ENCODE results near the gene LRRC66. TPM values are rescaled to one million over a fixed set of nuclear protein-coding genes. Genes with fewer than 3 reads are reported as not detected.

The LRRC66 gene
- under 1 TPM; 0.28 to 0.30 TPM for total RNA-seq

GRCh38 chr4:52019936-52020657, at the start of gene LRRC66:
TSS of gene LRRC66 (minus strand) at chr4:52020363. CDS start at chr4:52017613, 2,750 bp downstream.
- Mint-ChIP-seq H3K4me3 (no peak within 1 kb of the TSS), H3K27ac (no peak within 1 kb of the TSS), H3K27me3 (no peaks in the 10 kb centered on the region), H3K4me1 (peaks cover 11% of the 10 kb centered on the region), H3K9me3 (no peaks in the 10 kb centered on the region), H3K36me3 (ENCODE audit: low read depth) (peaks cover 5% of the 10 kb centered on the region)
- ChIA-PET CTCF (no interaction called here), POLR2A (no interaction called here)
- no peak for DNase-seq

GRCh38 chr4:52069571-52069970, 49.4 kb upstream of the LRRC66 start:
- CTCF ChIA-PET = no interaction called here
- Mint-ChIP-seq H3K4me1 (no peaks in the 10 kb centered on the region), H3K27me3 (peaks cover 10% of the 10 kb centered on the region), H3K4me3 (no peak overlapping the region), H3K27ac (no peak overlapping the region), H3K9me3 (no peaks in the 10 kb centered on the region), H3K36me3 (ENCODE audit: low read depth) (no peaks in the 10 kb centered on the region)
- no peak for DNase-seq
- POLR2A ChIA-PET = no interaction called here

GRCh38 chr4:52059372-52059771, 39.2 kb upstream of the LRRC66 start:
- peaks cover 12% of the 10 kb centered on the region for H3K27me3 Mint-ChIP-seq
- H3K4me1 Mint-ChIP-seq = no peaks in the 10 kb centered on the region
- H3K36me3 Mint-ChIP-seq (ENCODE audit: low read depth) = no peaks in the 10 kb centered on the region
- no peak for DNase-seq
- H3K9me3 Mint-ChIP-seq = no peaks in the 10 kb centered on the region
- CTCF ChIA-PET = no interaction called here
- POLR2A ChIA-PET = no interaction called here
- H3K27ac Mint-ChIP-seq = no peak overlapping the region
- H3K4me3 Mint-ChIP-seq = no peak overlapping the region

- Mint-ChIP-seq H3K27me3 (peaks cover 23% of the 10 kb centered on the region), H3K9me3 (no peaks in the 10 kb centered on the region), H3K4me1 (no peaks in the 10 kb centered on the region), H3K4me3 (no peak overlapping the region), H3K36me3 (ENCODE audit: low read depth) (no peaks in the 10 kb centered on the region), H3K27ac (no peak overlapping the region)
- no peak for DNase-seq
- CTCF ChIA-PET = no interaction called here
- POLR2A ChIA-PET = no interaction called here
These were observed 38.1 kb upstream of the LRRC66 start for GRCh38 chr4:52058275-52058674.

- Mint-ChIP-seq H3K4me1 (peaks cover 4% of the 10 kb centered on the region), H3K4me3 (no peak overlapping the region), H3K27me3 (peaks cover 30% of the 10 kb centered on the region), H3K27ac (no peak overlapping the region), H3K9me3 (no peaks in the 10 kb centered on the region), H3K36me3 (ENCODE audit: low read depth) (no peaks in the 10 kb centered on the region)
- ChIA-PET CTCF (interaction anchor here (0.6 kb wide), 1 partner anchor 31 kb away, joined by 3 read pairs; no protein-coding TSS in a partner anchor), POLR2A (no interaction called here)
- DNase-seq = no peak
These were observed 37.0 kb upstream of the LRRC66 start for GRCh38 chr4:52057196-52057595.

DNA sequence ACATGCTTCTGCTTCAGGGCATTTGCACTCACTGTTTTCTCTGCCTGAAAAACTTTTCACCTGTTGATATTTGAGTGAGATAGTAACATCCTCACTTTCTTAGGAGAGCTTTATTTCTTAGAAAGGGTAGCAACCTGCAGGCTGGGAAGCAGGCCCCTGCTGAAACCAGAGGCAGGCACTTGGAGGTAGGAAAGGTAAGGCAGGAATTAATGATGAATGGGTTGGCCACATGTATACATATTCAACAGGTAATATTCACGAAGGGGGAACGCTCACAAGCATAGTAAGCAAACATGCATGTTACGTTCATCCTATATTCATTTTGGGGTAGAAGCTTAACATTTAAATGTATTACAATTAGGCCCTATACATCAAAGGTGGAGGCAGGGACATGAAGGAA, 34.1 kb upstream of the LRRC66 start:
- H3K27ac Mint-ChIP-seq = no peak overlapping the region
- DNase-seq = no peak
- H3K36me3 Mint-ChIP-seq (ENCODE audit: low read depth) = no peaks in the 10 kb centered on the region
- H3K4me1 Mint-ChIP-seq = peaks cover 16% of the 10 kb centered on the region
- CTCF ChIA-PET = no interaction called here
- POLR2A ChIA-PET = no interaction called here
- no peak overlapping the region for H3K4me3 Mint-ChIP-seq
- peaks cover 45% of the 10 kb centered on the region for H3K27me3 Mint-ChIP-seq
- H3K9me3 Mint-ChIP-seq = no peaks in the 10 kb centered on the region

DNA sequence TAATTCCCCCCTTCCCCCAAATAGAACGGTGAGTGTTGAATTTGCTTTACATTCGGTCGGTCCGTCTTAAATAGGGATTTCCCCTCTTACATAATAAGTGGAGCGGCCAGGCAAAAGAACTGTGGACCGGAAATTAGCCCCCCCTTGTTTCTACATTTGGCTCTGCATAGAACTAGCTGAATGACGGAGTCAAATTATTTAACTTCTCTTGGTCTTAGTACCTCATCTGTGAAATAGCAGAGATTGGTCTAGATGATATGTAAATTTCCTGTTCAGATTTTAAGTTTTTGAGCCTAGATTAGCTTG, 32.3 kb upstream of the LRRC66 start:
- POLR2A ChIA-PET = no interaction called here
- Mint-ChIP-seq H3K9me3 (no peaks in the 10 kb centered on the region), H3K27ac (no peak overlapping the region), H3K4me1 (peaks cover 16% of the 10 kb centered on the region), H3K27me3 (peaks cover 53% of the 10 kb centered on the region), H3K4me3 (no peak overlapping the region), H3K36me3 (ENCODE audit: low read depth) (no peaks in the 10 kb centered on the region)
- no peak for DNase-seq
- CTCF ChIA-PET = interaction anchor here (1.3 kb wide), 1 partner anchor 157 kb away, joined by 3 read pairs; no protein-coding TSS in a partner anchor

DNA sequence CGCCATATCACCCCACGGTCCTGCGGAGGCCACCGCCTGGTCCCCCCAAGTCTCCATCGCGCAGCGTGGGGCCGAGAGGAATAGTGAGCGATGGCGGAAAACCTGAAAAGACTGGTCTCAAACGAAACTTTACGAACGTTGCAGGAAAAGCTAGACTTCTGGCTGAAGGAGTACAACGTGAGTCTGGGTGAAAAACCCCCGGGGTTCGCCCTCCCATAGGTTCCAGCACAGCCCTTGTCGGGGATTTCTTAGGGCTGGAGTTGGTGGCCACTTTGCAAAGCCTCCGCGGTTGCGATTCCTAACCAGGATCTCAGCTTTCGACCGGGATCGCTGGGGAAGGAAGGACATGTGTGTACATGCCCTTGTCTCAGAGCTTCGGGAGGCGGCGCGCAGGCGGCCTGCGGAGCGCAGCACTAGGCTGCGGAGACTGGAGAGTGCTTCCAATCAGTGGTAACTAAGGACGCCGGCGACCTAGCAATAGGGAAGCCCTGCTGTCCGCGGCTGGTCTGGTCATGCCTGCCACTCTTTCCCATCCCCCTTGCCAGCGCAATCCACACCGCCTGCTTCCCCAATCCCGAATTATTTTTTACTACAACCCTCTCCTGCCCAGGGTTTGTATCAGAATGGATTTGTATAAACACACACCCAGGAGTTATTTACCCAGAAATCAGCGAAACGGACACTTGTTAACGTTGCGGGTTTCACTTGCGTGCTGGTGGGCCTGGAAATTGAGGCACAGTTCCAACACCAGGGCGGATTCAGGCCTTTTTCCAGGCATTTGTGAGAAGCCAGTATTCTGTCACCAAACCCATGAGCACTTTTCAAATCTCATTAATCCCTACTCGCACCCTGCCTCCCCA, 31.7 kb upstream of the LRRC66 start:
- peak; percentile 16 for DNase-seq
- ChIA-PET POLR2A (no interaction called here), CTCF (interaction anchor here (1.3 kb wide), 2 partner anchors 14 to 156 kb away, joined by 3 read pairs; partner anchors contain the start of gene SGCB)
- Mint-ChIP-seq H3K36me3 (ENCODE audit: low read depth) (no peaks in the 10 kb centered on the region), H3K4me3 (peak overlapping the region; percentile 59), H3K27ac (no peak overlapping the region), H3K27me3 (peaks cover 57% of the 10 kb centered on the region), H3K4me1 (peaks cover 16% of the 10 kb centered on the region), H3K9me3 (no peaks in the 10 kb centered on the region)

- CTCF ChIA-PET = interaction anchor here (1.3 kb wide), 1 partner anchor 13 kb away, joined by 3 read pairs; the partner anchor contains the start of gene SGCB
- H3K27me3 Mint-ChIP-seq = peaks cover 63% of the 10 kb centered on the region
- DNase-seq = no peak
- peak within 1 kb of the TSS; percentile 59 for H3K4me3 Mint-ChIP-seq
- POLR2A ChIA-PET = interaction anchor here (1.1 kb wide), 1 partner anchor 14 kb away, joined by 4 read pairs; the partner anchor contains the start of gene SGCB
- H3K27ac Mint-ChIP-seq = no peak within 1 kb of the TSS
- no peaks in the 10 kb centered on the region for H3K36me3 Mint-ChIP-seq (ENCODE audit: low read depth)
- peaks cover 16% of the 10 kb centered on the region for H3K4me1 Mint-ChIP-seq
- H3K9me3 Mint-ChIP-seq = no peaks in the 10 kb centered on the region
These were observed 31.1 kb upstream of the LRRC66 start, which contains the start of gene SPATA18 for GRCh38 chr4:52051213-52051614. TSS of gene SPATA18 (plus strand) at chr4:52051304. CDS start at chr4:52051705, 401 bp downstream.

DNA sequence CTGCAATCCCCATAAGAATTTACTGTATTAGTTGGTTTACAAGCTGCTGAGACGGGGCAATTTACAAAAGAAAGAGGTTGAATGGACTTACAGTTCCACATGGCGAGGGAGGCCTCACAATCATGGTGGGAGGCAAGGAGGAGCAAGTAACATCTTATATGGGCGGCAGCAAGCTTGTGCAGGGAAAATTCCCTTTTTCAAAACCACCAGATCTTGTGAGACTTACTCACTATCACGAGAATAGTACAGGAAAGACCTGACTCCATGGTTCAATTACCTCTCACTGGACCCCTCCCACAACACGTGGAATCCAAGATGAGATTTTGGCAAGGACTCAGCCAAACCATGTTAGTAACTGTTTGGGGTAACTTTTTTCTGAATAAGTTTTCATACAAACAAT, 29.1 kb upstream of the LRRC66 start:
- no peak for DNase-seq
- no peak overlapping the region for H3K27ac Mint-ChIP-seq
- no peaks in the 10 kb centered on the region for H3K9me3 Mint-ChIP-seq
- H3K4me3 Mint-ChIP-seq = no peak overlapping the region
- no peaks in the 10 kb centered on the region for H3K36me3 Mint-ChIP-seq (ENCODE audit: low read depth)
- ChIA-PET CTCF (no interaction called here), POLR2A (no interaction called here)
- peaks cover 16% of the 10 kb centered on the region for H3K4me1 Mint-ChIP-seq
- peaks cover 63% of the 10 kb centered on the region for H3K27me3 Mint-ChIP-seq

GRCh38 chr4:52045028-52045427, 24.9 kb upstream of the LRRC66 start:
- ChIA-PET CTCF (no interaction called here), POLR2A (no interaction called here)
- no peak for DNase-seq
- Mint-ChIP-seq H3K27me3 (peaks cover 59% of the 10 kb centered on the region), H3K9me3 (no peaks in the 10 kb centered on the region), H3K27ac (no peak overlapping the region), H3K36me3 (ENCODE audit: low read depth) (no peaks in the 10 kb centered on the region), H3K4me3 (no peak overlapping the region), H3K4me1 (no peaks in the 10 kb centered on the region)

DNA sequence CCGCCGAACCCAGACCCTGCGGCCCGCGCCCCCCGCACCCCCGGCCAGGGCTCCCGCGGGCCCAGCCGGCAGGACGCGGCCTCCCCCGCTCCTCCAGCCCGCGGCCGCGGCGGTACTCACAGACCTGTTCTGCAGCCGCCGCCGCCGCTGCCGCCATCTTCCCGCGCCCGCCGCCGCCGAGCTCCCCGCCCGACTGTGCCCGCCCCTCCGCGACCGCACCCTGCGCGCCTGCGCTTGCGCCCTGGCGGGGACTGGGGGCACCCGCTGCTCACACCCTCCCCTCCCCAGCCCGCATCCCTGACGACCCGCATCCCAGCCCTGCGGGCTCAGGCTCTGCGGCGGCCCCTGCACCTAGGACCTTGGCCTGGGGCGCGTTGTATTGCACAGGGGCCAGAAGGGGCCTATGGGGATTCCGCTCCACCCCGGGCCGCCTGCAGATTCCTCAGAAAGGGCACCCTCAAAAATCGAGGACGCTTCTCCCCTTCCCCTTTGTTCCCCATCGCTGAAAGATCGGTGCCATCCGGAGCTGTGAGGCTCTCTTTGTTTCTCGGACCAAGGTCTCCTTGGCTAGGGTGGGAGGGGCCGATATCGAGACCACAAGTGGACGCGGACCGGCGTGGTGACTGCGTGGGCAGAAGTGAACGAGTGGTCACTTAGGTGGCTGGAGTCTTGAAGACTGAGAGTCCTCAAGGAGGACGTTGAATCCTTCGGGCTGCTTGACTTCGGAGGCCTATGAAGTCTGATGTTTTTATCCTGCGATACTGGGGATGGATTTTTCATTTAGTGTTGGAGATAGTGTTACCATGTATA, 18.1 kb upstream of the LRRC66 start, which contains the start of gene SGCB:
Gene SGCB, minus strand, starts transcription at position 197 of the 810 bp plus-strand sequence. Its CDS starts 40 bp downstream, at position 157.
- Mint-ChIP-seq H3K36me3 (ENCODE audit: low read depth) (peaks cover 13% of the 10 kb centered on the region), H3K4me1 (peaks cover 30% of the 10 kb centered on the region), H3K27me3 (peaks cover 30% of the 10 kb centered on the region), H3K27ac (peak within 1 kb of the TSS; percentile 51), H3K9me3 (no peaks in the 10 kb centered on the region), H3K4me3 (peak within 1 kb of the TSS; percentile 76)
- ChIA-PET CTCF (interaction anchor here (0.6 to 3.1 kb wide), 7 partner anchors 10 to 196 kb away, joined by 3 to 13 read pairs (median 3); partner anchors contain the start of genes DCUN1D4 and SPATA18), POLR2A (interaction anchor here (1.0 to 2.4 kb wide), 3 partner anchors 12 to 197 kb away, joined by 3 to 16 read pairs (median 4); partner anchors contain the start of genes DCUN1D4 and SPATA18)
- peak; percentile 77 for DNase-seq

Measured in activated CD4-positive, alpha-beta memory T cell treated with anti-CD3 and anti-CD28 coated beads, Interleukin-2, amount 10 ng/mL, durations not matched to agents 7 days and 5 days (primary cell).